OCI-LY1 (cell line): ENCODE measurements around the gene GJC1.

ENCODE experiments used
- H2AFZ ChIP-seq: fragments of 200-600 bp; sonication (generic), shearing (Covaris generic); 2 replicates; pipeline ENCODE4 v1.6.0; 2014; ENCODE audit warnings: antibody characterized with exemption, mild to moderate bottlenecking, low read length
- H3F3A ChIP-seq: fragments of 200-600 bp; sonication (generic), shearing (Covaris generic); 2 replicates; pipeline ENCODE4 v1.6.0; 2014; ENCODE audit warnings: mild to moderate bottlenecking, antibody characterized with exemption, low read length, moderate library complexity; ENCODE audit not compliant: insufficient read depth
- H3K27ac ChIP-seq: fragments of 200-600 bp; sonication (generic); 2 replicates; pipeline ENCODE4 v1.5.1; 2014; ENCODE audit warnings: low read length, mixed run types, mild to moderate bottlenecking, low read depth; ENCODE audit not compliant: poor library complexity, severe bottlenecking
- H3K27me3 ChIP-seq: fragments of 200-600 bp; sonication (generic); 2 replicates; pipeline ENCODE4 v1.6.0; 2014; ENCODE audit warnings: antibody characterized with exemption, mild to moderate bottlenecking, low read length, moderate library complexity; ENCODE audit not compliant: insufficient read depth
- H3K36me3 ChIP-seq: fragments of 200-600 bp; sonication (generic); 2 replicates; pipeline ENCODE4 v1.6.1; 2014; ENCODE audit warnings: mild to moderate bottlenecking, antibody characterized with exemption, low read length, moderate library complexity, mixed read lengths; ENCODE audit not compliant: insufficient read depth
- H3K4me1 ChIP-seq: fragments of 200-600 bp; sonication (generic); 2 replicates; pipeline ENCODE4 v1.5.1; 2014; ENCODE audit warnings: mild to moderate bottlenecking, low read length, moderate library complexity; ENCODE audit not compliant: insufficient read depth, severe bottlenecking
- H3K4me2 ChIP-seq: fragments of 200-600 bp; sonication (generic), shearing (Covaris generic); 2 replicates; pipeline ENCODE4 v1.6.1; 2014; ENCODE audit warnings: low read length
- H3K4me3 ChIP-seq: fragments of 200-600 bp; sonication (generic); 2 replicates; pipeline ENCODE4 v1.5.1; 2014; ENCODE audit warnings: low read length, low read depth, mild to moderate bottlenecking, mixed read lengths; ENCODE audit not compliant: poor library complexity, severe bottlenecking
- H3K79me2 ChIP-seq: fragments of 200-600 bp; shearing (Covaris generic); 2 replicates; pipeline ENCODE4 v1.6.1; 2016; ENCODE audit warnings: mixed run types, low read length, mixed read lengths; ENCODE audit not compliant: insufficient read depth
- H3K9ac ChIP-seq: fragments of 200-600 bp; sonication (generic), shearing (Covaris generic); 2 replicates; pipeline ENCODE4 v1.6.1; 2014; ENCODE audit warnings: mild to moderate bottlenecking, low read length, mixed read lengths
- H3K9me2 ChIP-seq: fragments of 200-600 bp; sonication (generic), shearing (Covaris generic); 2 replicates; pipeline ENCODE4 v1.6.1; 2014; ENCODE audit warnings: low read depth, mild to moderate bottlenecking, low read length, mixed read lengths
- H3K9me3 ChIP-seq: fragments of 200-600 bp; shearing (Covaris generic); 2 replicates; pipeline ENCODE4 v1.6.1; 2014; ENCODE audit warnings: low read length, mixed read lengths
- H4K20me1 ChIP-seq: fragments of 200-600 bp; sonication (generic), shearing (Covaris generic); 2 replicates; pipeline ENCODE4 v1.6.0; 2016; ENCODE audit warnings: mild to moderate bottlenecking, low read length; ENCODE audit not compliant: insufficient read depth
- CTCF ChIP-seq: fragments of 200-600 bp; sonication (generic), shearing (Covaris generic); IDR thresholded peaks from 2 replicates; pipeline ENCODE4 v1.5.1; 2017; ENCODE audit warnings: mild to moderate bottlenecking, antibody characterized with exemption, low read length, moderate library complexity, mixed read lengths
- EZH2 ChIP-seq: fragments of 200-600 bp; sonication (generic), shearing (Covaris generic); IDR thresholded peaks from 2 replicates; pipeline ENCODE4 v1.8.0; 2017; ENCODE audit warnings: borderline replicate concordance, mixed run types, mild to moderate bottlenecking, antibody characterized with exemption, low read length, moderate library complexity, mixed read lengths

The GJC1 gene

GRCh38 chr17:44797802-44798201 lies 32.3 kb downstream of the GJC1 start:
- Histone ChIP-seq H2AFZ (no peak overlapping the region), H4K20me1 (no peaks in the 10 kb centered on the region), H3K4me1 (no peaks in the 10 kb centered on the region), H3K79me2 (no peaks in the 10 kb centered on the region), H3K9me2 (no peaks in the 10 kb centered on the region), H3K27ac (no peak overlapping the region), H3K9me3 (no peaks in the 10 kb centered on the region), H3K4me3 (no peak overlapping the region), H3K9ac (no peak overlapping the region), H3F3A (no peaks in the 10 kb centered on the region), H3K27me3 (no peaks in the 10 kb centered on the region), H3K4me2 (no peak overlapping the region), H3K36me3 (peaks cover 29% of the 10 kb centered on the region)
- TF ChIP-seq EZH2 (no peak), CTCF (no peak)

- Histone ChIP-seq H3K9ac (no peak overlapping the region), H3K4me3 (no peak overlapping the region), H3K36me3 (peaks cover 18% of the 10 kb centered on the region), H3K9me2 (no peaks in the 10 kb centered on the region), H3K9me3 (no peaks in the 10 kb centered on the region), H3K4me1 (no peaks in the 10 kb centered on the region), H2AFZ (no peak overlapping the region), H3K27ac (no peak overlapping the region), H4K20me1 (no peaks in the 10 kb centered on the region), H3K79me2 (no peaks in the 10 kb centered on the region), H3K4me2 (no peak overlapping the region), H3K27me3 (no peaks in the 10 kb centered on the region), H3F3A (no peaks in the 10 kb centered on the region)
- TF ChIP-seq CTCF (no peak), EZH2 (no peak)
Observed at GRCh38 chr17:44796731-44797130, 33.4 kb downstream of the GJC1 start.

- peaks cover 10% of the 10 kb centered on the region for H3K36me3 ChIP-seq
- no peak overlapping the region for H3K9ac ChIP-seq
- no peaks in the 10 kb centered on the region for H3K79me2 ChIP-seq
- no peak overlapping the region for H2AFZ ChIP-seq
- TF ChIP-seq EZH2 = no peak
- no peak for TF ChIP-seq CTCF
- no peak overlapping the region for H3K4me3 ChIP-seq
- H3K9me2 ChIP-seq = no peaks in the 10 kb centered on the region
- H3K4me2 ChIP-seq = no peak overlapping the region
- no peak overlapping the region for H3K27ac ChIP-seq
- no peaks in the 10 kb centered on the region for H3K9me3 ChIP-seq
- no peaks in the 10 kb centered on the region for H3K27me3 ChIP-seq
- H3K4me1 ChIP-seq = no peaks in the 10 kb centered on the region
- no peaks in the 10 kb centered on the region for H4K20me1 ChIP-seq
- H3F3A ChIP-seq = no peaks in the 10 kb centered on the region
Observed at GRCh38 chr17:44795928-44796327, 34.2 kb downstream of the GJC1 start.
